Mucosa of rectum (tissue), 2 donors: ENCODE data around the gene COL8A1.
"Not testable (repeated sequence)": the region's sequence is repeated elsewhere in the genome, so short reads cannot be mapped to it uniquely, and the experiment has no call there.

Source experiments
- H3K27ac ChIP-seq, 2 donors: one replicate each; pipeline ENCODE4 v1.7.0; 2013; ENCODE audit warnings: inconsistent platforms in 2 of 2, low read depth in 2 of 2, low read length in 2 of 2
- H3K27me3 ChIP-seq, 2 donors: one replicate each; pipeline ENCODE4 v1.7.0; 2013; ENCODE audit warnings: low read length in 2 of 2; ENCODE audit not compliant: control insufficient read depth in 2 of 2, insufficient read depth in 2 of 2
- H3K36me3 ChIP-seq, 2 donors: one replicate each; pipeline ENCODE4 v1.7.0; 2013; ENCODE audit warnings: low read length in 2 of 2; ENCODE audit not compliant: control insufficient read depth in 2 of 2, insufficient read depth in 2 of 2
- H3K4me1 ChIP-seq, 2 donors: one replicate each; pipeline ENCODE4 v1.7.0; 2013; ENCODE audit warnings: low read length in 2 of 2, mild to moderate bottlenecking in 1 of 2; ENCODE audit not compliant: control insufficient read depth in 2 of 2, insufficient read depth in 2 of 2
- H3K4me3 ChIP-seq, 2 donors: one replicate each; pipeline ENCODE4 v1.7.0; 2013; ENCODE audit warnings: low read length in 2 of 2
- H3K9ac ChIP-seq, 2 donors: one replicate each; pipeline ENCODE4 v1.7.0; 2013; ENCODE audit warnings: low read length in 2 of 2, low read depth in 1 of 2, mild to moderate bottlenecking in 1 of 2
- H3K9me3 ChIP-seq, 2 donors: one replicate each; pipeline ENCODE4 v1.7.0; 2013; ENCODE audit warnings: low read length in 2 of 2; ENCODE audit not compliant: control insufficient read depth in 2 of 2
- donor health status: healthy.
- donor health status: Normal muscosa, but diverticular disease.

Gene COL8A1

GRCh38 chr3:99638167-99638948, at the start of gene COL8A1:
TSS of gene COL8A1 (plus strand) at chr3:99638594. CDS start at chr3:99790683, 152,089 bp downstream.
- peak within 1 kb of the TSS; percentile 14 to 41 for H3K27ac ChIP-seq
- no peaks in the 10 kb centered on the region for H3K4me1 ChIP-seq
- no peaks in the 10 kb centered on the region for H3K36me3 ChIP-seq
- no peaks in the 10 kb centered on the region for H3K9me3 ChIP-seq
- peaks cover 13 to 33% of the 10 kb centered on the region in 2 donors for H3K27me3 ChIP-seq
- H3K9ac ChIP-seq = peak within 1 kb of the TSS in 1 of 2 donors; percentile 23
- peak within 1 kb of the TSS; percentile 51 to 56 for H3K4me3 ChIP-seq

- H3K9ac ChIP-seq, H3K27me3 ChIP-seq, H3K9me3 ChIP-seq, H3K27ac ChIP-seq, H3K4me3 ChIP-seq, H3K36me3 ChIP-seq, H3K4me1 ChIP-seq: not testable (repeated sequence)
These were observed 49.2 kb upstream of the COL8A1 start for GRCh38 chr3:99589168-99589567.

GRCh38 chr3:99599894-99600293, 38.5 kb upstream of the COL8A1 start:
- Histone ChIP-seq H3K9me3 (no peaks in the 10 kb centered on the region), H3K9ac (no peak overlapping the region), H3K4me1 (no peaks in the 10 kb centered on the region), H3K36me3 (no peaks in the 10 kb centered on the region), H3K4me3 (no peak overlapping the region), H3K27ac (no peak overlapping the region), H3K27me3 (no peaks in the 10 kb centered on the region)

- Histone ChIP-seq H3K4me1 (no peaks in the 10 kb centered on the region), H3K27ac (no peak overlapping the region), H3K27me3 (no peaks in the 10 kb centered on the region), H3K36me3 (no peaks in the 10 kb centered on the region), H3K9me3 (no peaks in the 10 kb centered on the region), H3K4me3 (no peak overlapping the region), H3K9ac (no peak overlapping the region)
These were observed 36.9 kb upstream of the COL8A1 start for GRCh38 chr3:99601515-99601914.

- Histone ChIP-seq H3K9me3 (no peaks in the 10 kb centered on the region), H3K27ac (no peak overlapping the region), H3K4me1 (no peaks in the 10 kb centered on the region), H3K36me3 (no peaks in the 10 kb centered on the region), H3K27me3 (no peaks in the 10 kb centered on the region), H3K4me3 (no peak overlapping the region), H3K9ac (no peak overlapping the region)
These were observed 36.2 kb upstream of the COL8A1 start for GRCh38 chr3:99602183-99602582.

- H3K36me3 ChIP-seq = no peaks in the 10 kb centered on the region
- H3K4me3 ChIP-seq = no peak overlapping the region
- H3K9me3 ChIP-seq = no peaks in the 10 kb centered on the region
- no peak overlapping the region for H3K9ac ChIP-seq
- H3K27me3 ChIP-seq = peaks cover 0 to 2% of the 10 kb centered on the region in 2 donors
- no peaks in the 10 kb centered on the region for H3K4me1 ChIP-seq
- H3K27ac ChIP-seq = no peak overlapping the region
These were observed 31.2 kb upstream of the COL8A1 start for GRCh38 chr3:99607151-99607550.

GRCh38 chr3:99614768-99615167, 23.6 kb upstream of the COL8A1 start:
- H3K4me3 ChIP-seq = no peak overlapping the region
- no peak overlapping the region for H3K9ac ChIP-seq
- no peak overlapping the region for H3K27ac ChIP-seq
- H3K27me3 ChIP-seq = peaks cover 0 to 2% of the 10 kb centered on the region in 2 donors
- H3K9me3 ChIP-seq = no peaks in the 10 kb centered on the region
- no peaks in the 10 kb centered on the region for H3K36me3 ChIP-seq
- H3K4me1 ChIP-seq = no peaks in the 10 kb centered on the region

- no peaks in the 10 kb centered on the region for H3K27me3 ChIP-seq
- H3K9ac ChIP-seq = no peak overlapping the region
- H3K4me1 ChIP-seq = no peaks in the 10 kb centered on the region
These were observed 18.2 kb upstream of the COL8A1 start for GRCh38 chr3:99620077-99620767.

GRCh38 chr3:99620976-99621375, 17.4 kb upstream of the COL8A1 start:
- Histone ChIP-seq H3K4me3 (no peak overlapping the region), H3K27ac (no peak overlapping the region), H3K9ac (no peak overlapping the region), H3K27me3 (no peaks in the 10 kb centered on the region), H3K9me3 (no peaks in the 10 kb centered on the region), H3K36me3 (no peaks in the 10 kb centered on the region), H3K4me1 (no peaks in the 10 kb centered on the region)

More at GRCh38 chr3:99620077-99620767, 18.2 kb upstream of the COL8A1 start:
- no peak overlapping the region for H3K4me3 ChIP-seq
- no peaks in the 10 kb centered on the region for H3K9me3 ChIP-seq
- no peak overlapping the region for H3K27ac ChIP-seq
- H3K36me3 ChIP-seq = no peaks in the 10 kb centered on the region

- H3K4me1 ChIP-seq = no peaks in the 10 kb centered on the region
- no peaks in the 10 kb centered on the region for H3K27me3 ChIP-seq
- no peaks in the 10 kb centered on the region for H3K9me3 ChIP-seq
- no peak overlapping the region for H3K9ac ChIP-seq
- no peak overlapping the region for H3K27ac ChIP-seq
- H3K4me3 ChIP-seq = no peak overlapping the region
- H3K36me3 ChIP-seq = no peaks in the 10 kb centered on the region
These were observed 13.7 kb upstream of the COL8A1 start for GRCh38 chr3:99624496-99625236.
